H7 (cell line): ENCODE measurements around the gene SLC39A10. TPM values are rescaled to one million over a fixed set of nuclear protein-coding genes. Genes with fewer than 3 reads are reported as not detected.
"Not testable (repeated sequence)": the region's sequence is repeated elsewhere in the genome, so short reads cannot be mapped to it uniquely, and the experiment has no call there.

Source experiments
- DNase-seq: peaks from one replicate; pipeline ENCODE4 v3.0.0; 2012
- H3K27me3 ChIP-seq: 2 replicates; pipeline ENCODE4 v1.6.0; 2011; ENCODE audit warnings: mild to moderate bottlenecking, low read length; ENCODE audit not compliant: control insufficient read depth, insufficient read depth
- H3K36me3 ChIP-seq: replicated peaks from 2 replicates; pipeline ENCODE4 v1.5.1; 2011; ENCODE audit warnings: low read length; ENCODE audit not compliant: control insufficient read depth, insufficient read depth
- H3K4me3 ChIP-seq: 2 replicates; pipeline ENCODE4 v1.5.1; 2011; ENCODE audit warnings: low read depth, mild to moderate bottlenecking, control low read depth, low read length, moderate library complexity; ENCODE audit not compliant: insufficient read depth
- total RNA-seq: library from RNA; depleted of rRNA; stranded (reverse); fragments of >200 nt; shearing (Covaris generic); gene quantifications from 2 replicates; pipeline ENCODE4 v1.2.3, GENCODE V29; 2014

SLC39A10 gene
- total RNA-seq, 1 experiment from 2014 or later: 92.6 TPM

DNA sequence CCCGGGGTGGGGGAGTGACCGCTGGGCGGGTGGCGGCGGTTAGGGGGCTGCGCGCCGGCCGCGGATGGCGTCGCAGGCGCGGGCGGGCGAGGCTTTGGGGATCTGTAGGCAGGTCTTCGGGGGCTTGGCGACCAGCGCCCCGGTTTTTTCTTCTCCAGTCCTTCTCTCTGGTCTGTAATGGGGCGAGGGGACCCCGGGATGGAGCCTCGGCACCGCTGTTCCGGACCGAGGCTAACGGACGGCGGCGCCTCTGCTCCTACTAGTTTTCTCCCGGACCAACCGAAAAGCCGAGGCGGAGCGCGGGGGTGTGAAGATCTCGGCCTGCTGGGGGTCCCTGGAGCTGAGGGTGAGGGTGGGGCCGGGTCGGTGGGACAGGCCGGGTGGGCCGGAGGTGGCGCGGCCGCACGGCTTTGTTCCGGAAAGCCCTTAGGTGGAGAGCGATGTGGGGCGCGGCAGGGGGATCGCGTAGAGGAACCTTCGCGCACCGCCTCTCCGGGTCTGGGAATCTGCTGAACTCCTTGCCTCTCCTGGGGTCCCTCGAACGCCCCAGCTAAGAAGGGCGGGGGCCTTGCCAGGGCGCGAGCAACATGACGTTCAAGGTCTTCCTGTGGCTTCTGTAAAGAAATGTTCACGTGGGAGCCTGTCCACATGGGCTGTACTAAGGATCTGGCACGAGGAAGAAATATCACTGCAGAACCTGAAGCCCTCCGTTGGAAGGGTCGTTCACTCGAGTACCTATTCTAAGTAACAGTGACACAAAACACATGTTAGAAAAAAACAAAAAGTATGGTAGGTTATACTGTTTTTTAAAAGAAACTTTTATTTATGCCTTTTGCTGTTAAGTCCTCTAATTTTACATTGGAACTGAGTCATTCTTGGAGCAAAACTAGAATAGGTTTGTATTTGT lies 861 bp downstream of the SLC39A10 start:
- peak; percentile 67 for DNase-seq
- Histone ChIP-seq H3K36me3 (no peaks in the 10 kb centered on the region), H3K4me3 (peak overlapping the region; percentile 91)

DNA sequence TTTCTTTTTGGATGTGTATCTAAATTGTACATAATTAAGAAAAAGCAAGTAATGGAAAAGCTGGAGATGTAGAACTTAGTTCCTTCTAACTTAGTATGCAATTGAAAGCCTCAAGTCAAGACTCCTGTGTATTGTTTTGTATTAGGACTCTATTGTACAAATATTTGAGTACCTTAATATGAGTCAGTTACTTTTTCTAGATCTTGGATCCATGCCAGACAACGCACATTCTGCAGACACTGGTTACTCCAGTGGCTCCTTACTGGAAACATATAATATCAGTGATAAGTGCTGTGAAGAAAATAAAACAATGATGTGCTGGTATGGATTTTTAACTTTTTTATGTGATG lies 1.5 kb downstream of the SLC39A10 start:
- H3K4me3 ChIP-seq: peak overlapping the region; percentile 91
- H3K27me3 ChIP-seq: no peaks in the 10 kb centered on the region
- no peak for DNase-seq
- H3K36me3 ChIP-seq: no peaks in the 10 kb centered on the region

More for the DNA sequence above, 861 bp downstream of the SLC39A10 start:
- H3K27me3 ChIP-seq: no peaks in the 10 kb centered on the region

DNA sequence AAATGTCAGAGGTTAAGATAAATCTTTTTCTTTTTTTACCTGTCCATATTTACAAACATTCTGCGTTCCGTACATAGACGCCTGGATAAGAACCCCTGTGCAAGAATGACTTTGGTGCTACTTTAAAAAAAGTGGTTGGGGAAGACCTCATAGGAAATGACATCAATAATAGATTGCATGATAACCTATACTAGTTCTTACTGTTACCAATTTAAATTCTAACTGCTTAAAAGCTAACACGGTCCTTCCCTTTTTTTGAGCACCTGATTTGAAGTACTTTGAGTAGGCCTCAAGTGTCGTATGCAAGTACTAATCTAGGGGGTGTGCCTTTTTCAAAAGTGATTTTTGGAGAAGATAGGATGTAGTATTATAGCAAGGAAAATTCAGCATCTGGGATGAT lies 2.1 kb downstream of the SLC39A10 start:
- no peak overlapping the region for H3K4me3 ChIP-seq
- no peaks in the 10 kb centered on the region for H3K36me3 ChIP-seq
- DNase-seq: no peak
- no peaks in the 10 kb centered on the region for H3K27me3 ChIP-seq

DNA sequence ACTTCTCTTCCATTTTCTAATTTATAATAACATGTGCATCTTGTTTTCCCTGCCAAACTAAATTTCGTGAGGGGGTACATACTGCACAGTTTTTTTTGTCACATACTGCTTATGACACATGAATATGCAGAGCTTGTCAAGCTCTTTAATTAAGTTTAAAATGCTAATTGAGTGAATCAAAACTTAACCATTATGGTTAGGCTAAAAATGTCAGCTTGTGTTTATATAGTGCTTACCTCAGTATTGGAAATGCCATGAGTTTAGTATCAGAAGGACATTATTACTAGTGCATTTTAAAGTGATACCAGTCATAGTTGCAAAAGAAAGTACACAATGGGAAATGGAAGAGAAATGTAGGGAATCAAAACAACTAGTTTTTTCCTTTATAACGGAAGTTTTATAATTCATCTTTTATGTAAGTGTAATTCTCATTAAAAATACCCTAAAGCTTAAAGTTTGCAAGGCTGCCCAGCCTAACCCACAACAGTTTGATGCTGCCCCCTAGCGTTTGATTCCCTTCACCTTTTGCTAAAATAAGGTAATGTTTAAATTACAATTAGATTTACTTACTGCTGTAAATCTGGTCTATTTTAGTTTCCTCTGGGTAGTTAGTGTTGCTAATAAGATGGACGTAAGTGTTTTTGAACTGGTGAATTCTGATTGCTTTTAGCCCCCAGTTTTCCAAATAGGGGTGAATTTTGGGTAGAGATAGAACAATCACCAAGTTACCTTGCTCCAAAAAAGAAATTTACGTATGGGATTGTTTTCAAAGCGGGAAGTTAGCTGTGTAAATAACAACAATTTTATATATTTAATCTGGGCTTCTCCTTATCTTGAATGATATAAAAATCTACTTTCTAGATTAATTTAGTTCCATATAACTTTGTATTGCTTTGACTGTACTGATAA lies 3.2 kb downstream of the SLC39A10 start:
- DNase-seq: peak; percentile 48
- no peaks in the 10 kb centered on the region for H3K27me3 ChIP-seq
- H3K4me3 ChIP-seq: no peak overlapping the region
- no peaks in the 10 kb centered on the region for H3K36me3 ChIP-seq

DNA sequence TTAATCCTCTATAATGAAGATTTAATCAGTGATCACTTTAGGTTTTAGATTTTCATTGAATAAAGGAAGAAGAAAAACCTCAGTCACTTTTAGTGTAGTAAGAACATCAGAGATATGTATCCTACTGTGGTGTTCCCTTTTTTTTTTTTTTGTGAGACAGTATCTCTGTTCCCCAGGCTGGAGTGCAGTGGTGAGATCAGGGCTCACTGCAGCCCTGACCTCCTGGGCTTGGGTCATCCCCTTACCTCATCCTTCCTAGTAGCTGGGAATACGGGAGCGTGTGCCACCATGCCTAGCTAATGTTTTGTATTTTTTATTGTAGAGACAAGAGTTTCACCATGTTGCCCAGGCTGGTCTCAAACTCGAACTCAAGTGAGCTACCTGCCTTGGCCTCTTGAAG lies 5.1 kb downstream of the SLC39A10 start:
- H3K27me3 ChIP-seq: no peaks in the 10 kb centered on the region
- DNase-seq: no peak
- no peaks in the 10 kb centered on the region for H3K36me3 ChIP-seq
- H3K4me3 ChIP-seq: no peak overlapping the region

DNA sequence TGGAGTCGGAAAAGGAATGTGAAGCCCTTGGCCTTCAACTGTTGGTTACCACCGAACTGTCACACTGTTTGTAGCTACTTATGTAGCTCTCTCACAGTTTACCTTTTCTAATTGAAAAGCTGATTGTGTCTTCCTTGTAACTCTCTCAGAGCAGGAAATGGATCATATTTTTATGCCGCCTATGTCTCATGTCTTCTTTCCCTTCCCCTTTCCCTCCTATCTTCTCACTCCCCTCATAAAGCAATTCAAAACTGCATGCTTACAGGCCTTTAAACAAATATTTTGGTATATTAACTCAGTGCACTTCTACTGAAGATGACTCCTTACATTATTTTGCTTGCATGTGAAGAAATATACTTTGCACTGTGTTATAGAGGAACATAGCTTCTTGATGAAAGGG lies 6.0 kb downstream of the SLC39A10 start:
- no peak for DNase-seq
- no peak overlapping the region for H3K4me3 ChIP-seq
- H3K36me3 ChIP-seq: no peaks in the 10 kb centered on the region
- no peaks in the 10 kb centered on the region for H3K27me3 ChIP-seq

- Histone ChIP-seq H3K27me3 (no peaks in the 10 kb centered on the region), H3K4me3 (no peak overlapping the region), H3K36me3 (no peaks in the 10 kb centered on the region)
- no peak for DNase-seq
These were observed 7.5 kb downstream of the SLC39A10 start for GRCh38 chr2:195664528-195664927.

DNA sequence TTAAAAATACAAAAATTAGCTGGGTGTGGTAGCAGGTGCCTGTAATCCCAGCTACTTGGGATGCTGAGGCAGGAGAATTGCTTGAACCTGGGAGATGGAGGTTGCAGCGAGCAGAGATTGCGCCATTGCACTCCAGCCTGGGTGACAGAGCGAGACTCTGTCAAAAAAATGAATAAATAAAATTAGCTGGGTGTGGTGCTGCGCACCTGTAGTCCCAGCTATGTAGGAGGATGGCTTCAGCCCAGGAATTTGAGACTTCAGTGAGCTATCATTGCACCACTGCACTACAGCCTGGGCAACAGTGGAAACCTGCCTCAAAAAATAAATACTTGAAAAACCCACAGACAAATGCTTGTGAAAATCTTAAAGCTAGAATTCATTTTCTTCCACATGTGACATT lies 8.1 kb downstream of the SLC39A10 start:
- DNase-seq, H3K4me3 ChIP-seq, H3K36me3 ChIP-seq, H3K27me3 ChIP-seq: not testable (repeated sequence)

DNA sequence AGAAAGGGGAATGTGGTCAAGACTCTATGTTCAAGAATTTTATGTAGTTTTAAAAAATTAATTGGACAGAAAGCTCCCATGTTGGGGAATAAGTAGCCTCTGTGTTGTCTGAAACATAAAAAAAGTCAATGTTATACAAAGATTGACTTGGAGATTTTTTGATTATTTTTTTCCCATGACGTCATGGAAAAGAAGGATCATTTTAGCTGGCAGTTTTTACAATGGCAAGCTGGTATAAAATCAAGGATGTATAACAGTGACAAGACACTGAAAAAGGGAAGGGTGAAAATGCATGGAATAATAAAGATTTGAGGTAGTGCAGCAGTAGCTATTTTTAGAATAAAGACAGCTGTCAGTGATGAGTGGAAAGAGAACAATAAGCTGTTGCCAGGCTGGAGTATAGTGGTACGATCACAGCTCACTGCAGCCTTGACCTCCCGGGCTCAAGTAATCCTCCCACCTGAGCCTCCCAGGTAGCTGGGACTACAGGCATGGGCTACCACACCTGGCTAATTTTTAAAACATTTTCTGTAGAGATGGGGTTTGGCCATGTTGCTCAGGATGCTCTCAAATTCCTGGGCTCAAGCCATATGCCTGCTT lies 9.2 kb downstream of the SLC39A10 start:
- Histone ChIP-seq H3K27me3 (no peaks in the 10 kb centered on the region), H3K4me3 (no peak overlapping the region), H3K36me3 (no peaks in the 10 kb centered on the region)
- no peak for DNase-seq

DNA sequence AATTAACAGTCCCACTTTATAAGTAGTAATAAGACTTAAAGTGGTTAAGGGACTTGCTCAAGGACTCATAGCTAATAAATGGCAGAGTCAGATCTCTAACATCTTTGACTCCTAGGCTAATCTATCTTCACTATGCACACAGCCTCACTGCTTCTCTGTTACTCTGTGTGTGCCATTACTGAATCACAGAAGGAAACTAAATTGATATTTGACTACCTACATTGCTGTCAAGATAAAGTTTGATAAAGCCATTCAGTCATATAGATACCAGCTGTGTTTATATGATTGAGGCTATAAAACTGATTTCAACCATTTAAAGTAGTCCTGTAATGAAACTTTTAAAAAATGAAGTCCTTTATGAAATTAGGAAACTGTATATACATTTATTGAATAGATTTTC lies 10.9 kb downstream of the SLC39A10 start:
- Histone ChIP-seq H3K27me3 (no peaks in the 10 kb centered on the region), H3K36me3 (no peaks in the 10 kb centered on the region), H3K4me3 (no peak overlapping the region)
- no peak for DNase-seq

DNA sequence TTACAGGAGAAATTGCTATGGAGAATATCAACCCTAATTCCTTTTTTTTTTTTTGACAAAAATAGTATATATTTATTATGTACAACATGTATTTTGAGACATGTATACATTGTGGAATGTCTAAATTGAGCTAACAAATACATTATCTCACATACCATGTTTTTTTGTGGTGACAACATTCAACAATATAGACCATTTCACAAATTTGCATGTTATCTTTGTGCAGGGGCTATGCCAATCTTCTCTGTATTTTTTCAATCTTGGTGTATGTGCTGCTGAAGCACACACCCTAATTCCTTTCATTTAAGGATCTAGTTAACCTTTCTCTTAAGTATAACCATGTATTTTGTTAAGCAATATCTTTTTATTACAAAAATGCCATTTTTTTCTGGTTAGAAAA lies 13.2 kb downstream of the SLC39A10 start:
- no peak overlapping the region for H3K4me3 ChIP-seq
- H3K27me3 ChIP-seq: no peaks in the 10 kb centered on the region
- no peak for DNase-seq
- H3K36me3 ChIP-seq: no peaks in the 10 kb centered on the region

GRCh38 chr2:195671563-195671962 lies 14.5 kb downstream of the SLC39A10 start:
- no peaks in the 10 kb centered on the region for H3K27me3 ChIP-seq
- no peak overlapping the region for H3K4me3 ChIP-seq
- no peaks in the 10 kb centered on the region; the same call in 1 of the 2 replicates for H3K36me3 ChIP-seq
- no peak for DNase-seq

- H3K36me3 ChIP-seq: no peaks in the 10 kb centered on the region; the same call in 1 of the 2 replicates
- peak; percentile 19 for DNase-seq
- no peaks in the 10 kb centered on the region for H3K27me3 ChIP-seq
- H3K4me3 ChIP-seq: no peak overlapping the region
These were observed 15.6 kb downstream of the SLC39A10 start for GRCh38 chr2:195672674-195673073.

DNA sequence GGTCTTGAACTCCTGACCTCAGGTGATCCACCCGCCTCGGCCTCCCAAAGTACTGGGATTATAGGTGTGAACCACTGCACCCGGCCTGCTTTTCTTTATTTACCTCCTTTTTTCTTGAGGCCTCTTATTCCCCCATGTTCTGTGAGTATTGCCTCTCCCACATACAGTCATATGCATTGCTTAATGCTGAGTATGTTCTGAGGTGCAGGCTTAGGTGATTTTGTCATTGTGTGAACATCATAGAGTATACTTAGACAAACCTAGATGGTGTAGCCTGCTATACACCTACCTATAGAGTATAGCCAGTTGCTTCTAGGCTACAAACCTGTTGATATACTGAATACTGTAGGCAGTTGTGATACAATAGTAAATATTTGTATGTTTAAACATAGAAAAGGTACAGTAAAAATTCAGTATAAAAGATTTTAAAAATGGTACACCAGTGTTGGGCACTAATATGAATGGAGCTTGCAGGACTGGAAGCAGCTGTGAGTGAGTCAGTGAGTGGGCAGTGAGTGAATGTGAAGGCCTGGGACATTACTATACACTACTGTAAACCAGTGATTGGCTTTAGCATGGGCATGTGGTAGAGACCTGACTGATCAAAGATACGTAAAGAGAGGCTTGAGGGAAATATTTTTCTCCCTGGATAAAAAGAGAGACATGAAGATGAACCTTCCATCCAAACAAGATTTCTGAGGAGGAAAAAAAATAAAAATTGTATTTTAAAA lies 17.6 kb downstream of the SLC39A10 start:
- H3K36me3 ChIP-seq: no peaks in the 10 kb centered on the region; the same call in 1 of the 2 replicates
- no peak for DNase-seq

More for the DNA sequence above, 17.6 kb downstream of the SLC39A10 start:
- H3K27me3 ChIP-seq: no peaks in the 10 kb centered on the region
- no peak overlapping the region for H3K4me3 ChIP-seq
